ENCODE data around the gene KIAA1671. TPM values are rescaled to one million over a fixed set of nuclear protein-coding genes. Genes with fewer than 3 reads are reported as not detected.

The KIAA1671 gene
- total and polyA plus RNA-seq, 9 of the 15 experiments (the other 6 are each of a cell fraction or from before 2014, with no cell fraction given), result under 0.01 to 0.11 (median 0.02) TPM; not detected in 5

DNA sequence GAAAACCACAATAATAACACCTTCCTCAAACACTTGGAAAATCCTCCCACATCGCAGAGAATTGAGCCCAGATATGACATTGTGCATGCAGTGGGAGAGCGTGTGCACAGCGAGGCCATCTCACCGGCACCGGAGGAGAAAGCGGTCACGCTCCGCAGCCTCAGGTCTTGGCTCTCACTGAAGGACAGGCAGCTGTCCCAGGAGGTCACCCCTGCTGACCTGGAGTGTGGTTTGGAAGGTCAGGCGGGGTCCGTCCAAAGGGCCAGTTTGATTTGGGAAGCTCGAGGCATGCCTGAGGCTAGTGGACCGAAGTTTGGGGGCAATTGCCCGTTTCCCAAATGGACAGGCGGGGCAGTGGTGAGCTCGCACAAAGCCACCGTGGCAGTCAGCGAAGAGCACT, 86.7 kb downstream of the KIAA1671 start:
- no peaks in the 10 kb centered on the region for H3K79me2 ChIP-seq (ENCODE audit: control insufficient read depth, insufficient read depth, low read length)
- POLR2A ChIA-PET, result interaction anchor here (0.9 kb wide), 1 partner anchor 10 kb away, joined by 3 read pairs; no protein-coding TSS in a partner anchor
- H4K20me1 ChIP-seq (replicated peaks; ENCODE audit: control insufficient read depth, insufficient read depth, low read length), result no peaks in the 10 kb centered on the region
- no TSS peak for BruUV-seq (replicated peaks)
- TF ChIP-seq NR4A1 (CRISPR knock-in tag; IDR thresholded peaks at IDR 0.05), result no peak
- TF ChIP-seq NR4A1 (tag; IDR thresholded peaks at IDR 0.05), result no peak
- H3K9me3 ChIP-seq (replicated peaks; ENCODE audit: control insufficient read depth, insufficient read depth, low read depth, low read length), result no peaks in the 10 kb centered on the region
- no peaks in the 10 kb centered on the region for H3K36me3 ChIP-seq (ENCODE audit: control insufficient read depth, insufficient read depth, low read length)
- ATAC-seq (no peak), FAIRE-seq (no peak), DNase-seq (ENCODE audit: extremely low read depth in 1 of 4, low spot score in 3 of 4) (no peak)
- H3K27ac ChIP-seq (ENCODE audit: extremely low read depth, low read depth, low read length), result no peak overlapping the region
- H3K4me2 ChIP-seq (ENCODE audit: insufficient read depth, low read length), result no peak overlapping the region
- no peak overlapping the region for H3K9ac ChIP-seq (ENCODE audit: insufficient read depth in 1 of 2, low read depth in 2 of 2, low read length in 2 of 2)
- H3K9me1 ChIP-seq (ENCODE audit: control insufficient read depth, insufficient read depth, low read length), result no peaks in the 10 kb centered on the region
- no peaks in the 10 kb centered on the region; a peak in 1 of 5 replicates for H3K4me1 ChIP-seq (replicated peaks in 1 of 2; ENCODE audit: control insufficient read depth in 2 of 2, insufficient read depth in 2 of 2, low read length in 2 of 2)
- CTCF ChIA-PET (ENCODE audit: low intra/inter-chr PET ratio), result no interaction called here
- in situ Hi-C loops (cut with MboI) (loop anchor here (25.0 kb wide), 1 partner anchor 377 kb away; no protein-coding TSS in a partner anchor), intact Hi-C loops (cut with micrococcal nuclease) (no loop called here)
- H3K4me3 ChIP-seq, result no peak overlapping the region
- WGBS (ENCODE audit: insufficient coverage, low coverage, missing lambda C conversion rate), result 54% methylated on average over 7 of the region's 17 CpGs
- no peak overlapping the region for H2AFZ ChIP-seq (ENCODE audit: low read depth, low read length)
- peaks cover 2 to 32% of the 10 kb centered on the region in 2 experiments; a peak in 3 of 5 replicates for H3K27me3 ChIP-seq (ENCODE audit: control insufficient read depth in 2 of 2, insufficient read depth in 2 of 2, low read length in 2 of 2)

DNA sequence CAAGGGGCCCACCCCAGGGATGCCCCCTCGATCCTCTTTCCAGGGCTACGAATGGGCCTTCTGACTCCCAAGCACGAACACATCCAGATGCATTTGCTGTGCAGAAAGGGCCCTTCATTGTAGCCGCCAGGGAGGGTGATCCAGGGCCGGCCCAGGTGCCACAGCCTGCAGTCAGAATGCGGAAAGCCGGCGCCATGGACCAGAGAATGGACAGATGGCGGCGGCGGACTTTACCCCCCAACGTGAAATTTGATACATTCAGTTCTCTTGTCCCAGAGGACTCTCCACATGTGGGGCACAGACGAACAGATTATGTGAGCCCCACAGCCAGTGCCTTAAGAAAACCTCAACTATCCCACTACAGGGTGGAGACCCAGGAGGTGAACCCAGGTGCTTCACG, 87.2 kb downstream of the KIAA1671 start:
- no peak overlapping the region for H3K4me3 ChIP-seq
- ATAC-seq (no peak), FAIRE-seq (no peak), DNase-seq (ENCODE audit: extremely low read depth in 1 of 4, low spot score in 3 of 4) (no peak)
- no peaks in the 10 kb centered on the region for H4K20me1 ChIP-seq (replicated peaks; ENCODE audit: control insufficient read depth, insufficient read depth, low read length)
- no peaks in the 10 kb centered on the region for H3K9me3 ChIP-seq (replicated peaks; ENCODE audit: control insufficient read depth, insufficient read depth, low read depth, low read length)
- peaks cover 2 to 32% of the 10 kb centered on the region in 2 experiments; a peak in 3 of 5 replicates for H3K27me3 ChIP-seq (ENCODE audit: control insufficient read depth in 2 of 2, insufficient read depth in 2 of 2, low read length in 2 of 2)
- in situ Hi-C loops (cut with MboI), result loop anchor here (5.0 to 25.0 kb wide), 3 partner anchors 92 to 377 kb away; partner anchors contain the start of genes LHFPL7 and PIWIL3
- H3K9ac ChIP-seq (ENCODE audit: insufficient read depth in 1 of 2, low read depth in 2 of 2, low read length in 2 of 2), result no peak overlapping the region
- ChIA-PET POLR2A (interaction anchor here (0.9 kb wide), 1 partner anchor 9 kb away, joined by 3 read pairs; no protein-coding TSS in a partner anchor), CTCF (ENCODE audit: low intra/inter-chr PET ratio) (no interaction called here)
- no peaks in the 10 kb centered on the region for H3K36me3 ChIP-seq (ENCODE audit: control insufficient read depth, insufficient read depth, low read length)
- WGBS (ENCODE audit: insufficient coverage, low coverage, missing lambda C conversion rate), result 3% methylated on average over 13 of the region's 14 CpGs
- no peak overlapping the region for H3K4me2 ChIP-seq (ENCODE audit: insufficient read depth, low read length)
- intact Hi-C loops (cut with micrococcal nuclease), result no loop called here
- H3K79me2 ChIP-seq (ENCODE audit: control insufficient read depth, insufficient read depth, low read length), result no peaks in the 10 kb centered on the region
- H3K4me1 ChIP-seq (replicated peaks in 1 of 2; ENCODE audit: control insufficient read depth in 2 of 2, insufficient read depth in 2 of 2, low read length in 2 of 2), result no peaks in the 10 kb centered on the region; a peak in 1 of 5 replicates
- no peak overlapping the region for H2AFZ ChIP-seq (ENCODE audit: low read depth, low read length)
- no peak overlapping the region for H3K27ac ChIP-seq (ENCODE audit: extremely low read depth, low read depth, low read length)
- no TSS peak for BruUV-seq (replicated peaks)
- H3K9me1 ChIP-seq (ENCODE audit: control insufficient read depth, insufficient read depth, low read length), result no peaks in the 10 kb centered on the region
- TF ChIP-seq PHB (CRISPR knock-in tag; IDR thresholded peaks at IDR 0.05) (no peak), ZNF431 (CRISPR knock-in tag; IDR thresholded peaks at IDR 0.05) (no peak), MCM3 (IDR thresholded peaks at IDR 0.05) (no peak), SRSF3 (IDR thresholded peaks at IDR 0.05; ENCODE audit: insufficient read depth, low read length) (no peak), PTTG1 (tag; IDR thresholded peaks at IDR 0.05; ENCODE audit: low read depth) (no peak), NFIX (CRISPR knock-in tag; IDR thresholded peaks at IDR 0.05; ENCODE audit: low read depth) (no peak), TEAD2 (tag; IDR thresholded peaks at IDR 0.05) (no peak), MCM5 (IDR thresholded peaks at IDR 0.05; ENCODE audit: low read depth) (no peak), ZNF280A (IDR thresholded peaks at IDR 0.05; ENCODE audit: low read depth, partially characterized antibody) (no peak), ZNF551 (CRISPR knock-in tag; IDR thresholded peaks at IDR 0.05) (no peak), PML (IDR thresholded peaks at IDR 0.05; ENCODE audit: low read length) (no peak), RBBP5 (IDR thresholded peaks at IDR 0.05; ENCODE audit: borderline replicate concordance, insufficient read depth, low read length, poor library complexity, severe bottlenecking) (no peak), TEAD1 (CRISPR knock-in tag; IDR thresholded peaks at IDR 0.05) (no peak), CTBP1 (IDR thresholded peaks at IDR 0.05; ENCODE audit: borderline replicate concordance) (no peak), ZNF583 (CRISPR knock-in tag; IDR thresholded peaks at IDR 0.05) (no peak), ZZZ3 (IDR thresholded peaks at IDR 0.05) (no peak)
